Upper lobe of left lung (tissue), 4 donors: ENCODE data around the gene FYN.

Experiments
- CTCF ChIP-seq, 6 experiments: fragments of 450-650 bp in 4 of 6; fragments of 200-600 bp in 2 of 6; sonication (generic) in 2 of 6; IDR thresholded peaks; one replicate each; pipeline ENCODE4 v1.5.1; 2016 to 2019; ENCODE audit warnings: antibody characterized with exemption in 6 of 6
- POLR2AphosphoS5 ChIP-seq, 2 donors: sonication (generic); formaldehyde crosslinking; IDR thresholded peaks; one replicate each; pipeline ENCODE4 v1.5.1; 2017; ENCODE audit warnings: antibody characterized with exemption in 2 of 2

GRCh38 chr6:111823831-111824607, 49.2 kb downstream of the FYN start:
- TF ChIP-seq CTCF (IDR thresholded peaks at IDR 0.05), result no peak
- TF ChIP-seq POLR2AphosphoS5 (IDR thresholded peaks at IDR 0.05), result peak in 1 of 2 donors; percentile 17
